ENCODE measurements around the gene ABCC1.

- TF ChIP-seq CTCF (IDR thresholded peaks at IDR 0.05; ENCODE audit: poor library complexity, severe bottlenecking) (no peak), TAF1 (IDR thresholded peaks at IDR 0.05; ENCODE audit: low read depth) (no peak), SMC3 (conservative IDR thresholded peaks at IDR 0.05; ENCODE audit: poor library complexity) (no peak), POLR2AphosphoS5 (IDR thresholded peaks at IDR 0.05) (no peak), EZH2 (IDR thresholded peaks at IDR 0.05; ENCODE audit: borderline replicate concordance, insufficient read depth, low read length, poor library complexity, severe bottlenecking) (no peak), RAD21 (conservative IDR thresholded peaks at IDR 0.05) (no peak), EP300 (conservative IDR thresholded peaks at IDR 0.05; ENCODE audit: poor library complexity, severe bottlenecking) (no peak), REST (IDR thresholded peaks at IDR 0.05; ENCODE audit: borderline replicate concordance) (no peak)
Observed at GRCh38 chr16:16140537-16140936, 191.1 kb downstream of the ABCC1 start.
